GM19468 (cell line): Measurements from ENCODE around the gene ERFL.

ENCODE experiments used
- ATAC-seq: cut with Tn5 transposase; IDR thresholded peaks from one replicate; pipeline ENCODE4 v1.9.1; 2021; ENCODE audit warnings: mild to moderate bottlenecking, moderate library complexity, moderate number of reproducible peaks; ENCODE audit not compliant: unreplicated experiment; ENCODE audit errors: extremely low read depth

The ERFL gene

DNA sequence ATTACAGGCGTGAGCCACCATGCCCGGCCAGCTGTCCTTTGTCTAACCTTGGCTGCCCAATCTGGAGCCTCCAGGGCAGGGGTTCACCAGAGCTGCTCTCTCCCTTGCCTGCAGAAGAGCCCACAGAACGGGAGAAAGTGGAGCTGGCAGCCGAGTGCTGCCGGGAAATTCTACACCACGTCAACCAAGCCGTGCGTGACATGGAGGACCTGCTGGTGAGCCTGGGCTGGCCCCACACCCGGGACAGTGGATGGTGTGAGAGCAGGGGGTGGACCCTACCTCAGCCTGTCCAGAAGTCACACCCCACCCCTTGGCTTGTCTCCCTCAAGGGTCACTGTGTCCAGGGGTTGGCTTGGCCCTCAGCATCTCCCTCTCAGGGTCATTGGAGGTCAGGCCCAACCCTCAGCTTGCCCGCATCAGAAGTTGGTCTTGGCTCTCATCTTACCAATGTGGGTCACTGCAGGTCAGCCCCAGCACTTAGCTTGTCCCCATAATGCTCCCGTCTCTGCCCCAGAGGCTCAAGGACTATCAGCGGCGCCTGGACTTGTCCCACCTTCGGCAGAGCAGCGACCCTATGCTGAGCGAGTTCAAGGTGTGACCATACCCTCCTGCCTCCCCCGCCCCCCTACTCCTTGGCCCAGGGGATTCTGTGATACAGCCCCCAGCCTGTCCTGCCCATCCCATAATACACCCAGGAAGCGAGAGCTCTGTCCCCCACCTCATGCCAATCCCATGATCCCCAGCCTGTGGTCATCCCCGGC, 24.9 kb downstream of the ERFL start:
- no peak for ATAC-seq

DNA sequence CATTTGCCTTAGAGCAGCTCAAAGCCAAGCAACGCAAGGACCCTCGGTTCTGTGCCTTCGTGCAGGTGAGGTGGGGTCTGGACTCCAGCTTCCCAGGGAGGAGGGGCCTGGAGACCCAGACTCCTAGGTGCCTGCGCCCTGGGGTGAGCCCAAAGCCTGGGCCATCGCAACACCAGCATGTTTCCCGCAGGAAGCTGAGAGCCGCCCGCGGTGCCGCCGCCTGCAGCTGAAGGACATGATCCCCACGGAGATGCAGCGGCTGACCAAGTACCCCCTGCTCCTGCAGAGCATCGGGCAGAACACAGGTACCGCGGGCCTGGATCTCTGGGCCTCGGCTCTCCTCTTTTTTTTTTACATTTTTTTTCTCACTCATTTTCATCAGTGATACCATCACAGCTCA, 25.7 kb downstream of the ERFL start:
- ATAC-seq = no peak

GRCh38 chr19:41901707-41902360, 26.4 kb downstream of the ERFL start:
- ATAC-seq = no peak

- no peak for ATAC-seq
Measured at GRCh38 chr19:41898235-41898634, 30.0 kb downstream of the ERFL start.

- ATAC-seq = no peak
Measured at GRCh38 chr19:41897820-41898219, 30.4 kb downstream of the ERFL start.

GRCh38 chr19:41897181-41897580, 31.1 kb downstream of the ERFL start:
- ATAC-seq = no peak

GRCh38 chr19:41896581-41896942, 31.7 kb downstream of the ERFL start:
- no peak for ATAC-seq

DNA sequence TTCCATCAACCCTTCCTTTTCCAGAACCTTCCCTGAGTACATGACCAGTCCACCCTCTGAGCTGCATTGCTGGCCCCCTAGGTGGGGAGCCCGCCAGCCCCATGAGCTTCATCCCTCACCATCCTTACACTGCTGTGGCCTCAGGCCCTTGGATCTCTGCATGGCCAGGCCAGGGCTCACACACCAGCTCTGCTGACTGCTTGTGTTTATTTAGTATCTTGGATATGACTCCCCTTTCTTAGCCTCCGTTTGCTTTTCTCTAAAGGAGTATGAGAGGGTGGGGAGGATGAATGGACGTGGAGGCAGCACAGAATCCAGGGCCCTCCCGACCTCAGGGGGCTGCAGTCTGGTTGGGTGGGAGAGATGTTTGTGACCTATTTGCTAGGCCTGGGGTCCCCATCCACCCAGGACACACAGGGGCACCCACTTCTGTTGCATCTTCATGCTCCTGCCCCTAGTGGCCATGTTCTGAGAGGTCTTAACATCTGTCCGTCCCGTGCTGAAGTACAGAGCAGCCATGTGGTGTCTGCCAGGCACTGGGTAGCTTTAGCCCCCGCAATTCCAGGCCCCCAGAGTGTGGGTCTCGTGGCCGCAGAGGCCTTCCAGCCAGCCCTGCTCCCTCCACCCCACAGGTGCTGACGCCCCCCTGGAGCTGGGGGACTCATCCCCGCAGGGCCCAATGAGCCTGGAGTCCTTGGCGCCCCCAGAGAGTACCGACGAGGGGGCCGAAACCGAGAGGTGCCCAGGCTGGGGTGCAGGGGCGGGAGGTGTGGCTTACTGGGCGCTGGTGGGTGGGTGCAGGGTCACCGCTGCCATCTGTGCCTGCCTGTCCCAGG, 32.3 kb downstream of the ERFL start:
- no peak for ATAC-seq

DNA sequence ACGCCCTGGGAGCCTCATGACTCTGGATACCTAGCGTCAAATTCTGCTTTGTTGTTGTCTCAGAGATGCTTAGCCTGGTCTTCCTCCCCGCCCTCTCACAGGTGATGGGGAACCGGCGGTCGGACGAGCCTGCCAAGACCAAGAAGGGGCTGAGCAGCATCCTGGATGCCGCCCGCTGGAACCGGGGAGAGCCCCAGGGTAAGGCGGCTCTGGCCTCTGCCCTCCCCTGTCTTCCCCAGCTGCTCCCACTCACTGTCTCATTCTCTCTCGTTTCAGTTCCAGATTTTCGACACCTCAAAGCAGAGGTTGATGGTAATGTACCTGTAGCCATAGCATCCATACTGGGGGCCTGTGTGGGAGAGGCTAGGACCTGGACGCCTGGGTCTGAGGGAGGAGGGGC, 33.9 kb downstream of the ERFL start:
- ATAC-seq = no peak

DNA sequence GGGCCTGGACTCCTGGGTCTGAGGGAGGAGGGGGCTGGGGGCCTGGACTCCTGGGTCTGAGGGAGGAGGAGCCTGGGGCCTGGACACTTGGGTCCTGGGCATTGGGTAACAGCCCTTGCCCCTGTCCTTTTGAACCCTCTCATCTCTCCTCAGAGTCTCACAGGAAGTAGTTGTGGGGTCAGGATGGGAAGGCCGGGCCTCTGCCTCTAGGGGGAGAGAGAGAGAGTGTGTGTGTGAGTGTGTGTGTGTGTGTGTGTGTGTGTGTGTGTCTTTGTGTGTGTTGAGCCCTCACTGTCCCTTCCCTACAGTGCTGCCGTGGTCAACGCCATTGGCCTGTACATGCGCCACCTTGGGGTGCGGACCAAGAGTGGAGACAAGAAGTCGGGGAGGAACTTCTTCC, 34.4 kb downstream of the ERFL start:
- ATAC-seq = no peak

DNA sequence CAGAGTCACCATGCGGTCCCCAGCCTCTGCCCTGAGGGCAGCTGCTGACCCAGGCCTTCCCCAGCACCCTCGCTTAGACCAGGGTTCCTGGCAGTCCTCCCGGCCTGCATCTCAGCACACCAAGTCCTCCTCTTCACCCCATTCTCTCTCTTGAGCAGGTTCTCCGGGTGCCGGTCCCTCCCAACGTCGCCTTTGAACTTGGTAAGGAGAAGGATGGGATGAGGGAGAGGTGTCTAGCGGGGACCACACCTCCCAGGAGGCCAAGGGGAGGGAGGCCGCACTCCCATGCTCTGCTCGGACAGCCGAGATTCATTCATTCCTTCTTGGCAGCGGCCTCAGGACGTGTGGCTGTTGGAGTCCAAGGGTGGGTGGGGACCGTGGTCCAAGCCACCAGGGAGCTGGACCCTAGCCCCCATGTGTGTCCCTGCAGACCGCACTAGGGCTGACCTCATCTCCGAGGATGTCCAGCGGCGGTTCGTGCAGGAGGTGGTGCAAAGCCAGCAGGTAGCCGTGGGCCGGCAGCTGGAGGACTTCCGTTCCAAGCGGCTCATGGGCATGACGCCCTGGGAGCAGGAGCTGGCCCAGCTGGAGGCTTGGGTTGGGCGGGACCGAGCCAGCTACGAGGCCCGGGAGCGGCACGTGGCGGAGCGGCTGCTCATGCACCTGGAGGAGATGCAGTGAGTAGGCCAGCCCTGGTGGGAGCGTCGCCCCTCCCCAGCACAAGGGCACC, 35.9 kb downstream of the ERFL start:
- no peak for ATAC-seq

DNA sequence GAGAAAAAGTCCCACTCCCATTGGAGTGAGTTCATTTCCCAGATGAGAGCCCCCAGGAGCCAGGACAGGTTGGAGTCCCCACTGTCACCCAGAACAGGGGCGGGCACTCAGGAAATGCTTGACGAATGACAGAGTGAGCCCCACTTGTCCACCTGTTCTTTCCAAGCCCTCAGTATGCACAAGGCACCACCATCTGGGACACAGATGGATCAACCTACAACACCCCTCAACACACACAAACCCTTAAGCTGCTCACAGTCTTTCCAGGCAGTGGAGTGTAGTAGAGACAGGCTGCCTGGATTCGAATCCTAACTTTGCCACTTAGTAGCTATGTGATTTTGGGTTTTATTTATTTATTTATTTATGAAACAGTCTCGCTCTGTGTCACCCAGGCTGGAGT, 37.3 kb downstream of the ERFL start:
- ATAC-seq = no peak

DNA sequence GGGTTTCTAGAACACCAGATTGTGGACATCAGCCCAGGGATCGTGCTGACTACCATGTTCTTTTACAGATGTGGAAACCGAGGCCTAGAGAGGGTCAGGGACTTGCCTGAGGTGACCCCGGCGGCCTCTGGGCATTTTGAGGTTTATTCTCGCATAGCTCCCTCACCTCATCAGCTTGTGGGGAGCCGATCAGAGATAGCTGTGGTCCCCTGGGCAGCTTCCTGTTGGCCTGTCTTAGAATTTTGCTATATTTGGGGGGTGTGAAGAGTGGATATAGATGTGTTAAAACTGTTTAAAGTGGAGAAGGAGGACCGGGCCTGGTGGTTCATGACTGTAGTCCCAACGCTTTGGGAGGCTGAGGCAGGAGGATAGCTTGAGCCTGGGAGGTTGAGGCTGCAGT, 38.4 kb downstream of the ERFL start:
- no peak for ATAC-seq

DNA sequence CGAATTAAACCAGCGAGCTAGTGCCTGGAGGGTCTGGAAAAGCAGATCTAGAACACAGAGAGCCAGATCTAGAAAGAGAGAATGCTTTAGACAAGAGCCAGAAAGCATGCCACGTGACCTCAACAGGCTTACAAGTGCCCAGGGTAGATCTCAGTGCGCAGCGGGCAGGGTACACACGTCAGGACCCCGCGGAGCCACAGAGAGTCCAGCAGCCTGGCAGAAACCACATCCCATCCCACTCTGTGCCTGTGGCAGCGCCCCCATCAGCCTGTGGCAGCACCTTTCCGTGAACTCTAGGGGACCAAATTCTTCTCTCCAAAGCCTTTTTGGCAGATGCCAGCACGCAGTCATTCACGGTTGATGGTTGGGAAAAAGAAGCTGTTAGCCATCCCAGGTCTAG, 39.3 kb downstream of the ERFL start:
- no peak for ATAC-seq

DNA sequence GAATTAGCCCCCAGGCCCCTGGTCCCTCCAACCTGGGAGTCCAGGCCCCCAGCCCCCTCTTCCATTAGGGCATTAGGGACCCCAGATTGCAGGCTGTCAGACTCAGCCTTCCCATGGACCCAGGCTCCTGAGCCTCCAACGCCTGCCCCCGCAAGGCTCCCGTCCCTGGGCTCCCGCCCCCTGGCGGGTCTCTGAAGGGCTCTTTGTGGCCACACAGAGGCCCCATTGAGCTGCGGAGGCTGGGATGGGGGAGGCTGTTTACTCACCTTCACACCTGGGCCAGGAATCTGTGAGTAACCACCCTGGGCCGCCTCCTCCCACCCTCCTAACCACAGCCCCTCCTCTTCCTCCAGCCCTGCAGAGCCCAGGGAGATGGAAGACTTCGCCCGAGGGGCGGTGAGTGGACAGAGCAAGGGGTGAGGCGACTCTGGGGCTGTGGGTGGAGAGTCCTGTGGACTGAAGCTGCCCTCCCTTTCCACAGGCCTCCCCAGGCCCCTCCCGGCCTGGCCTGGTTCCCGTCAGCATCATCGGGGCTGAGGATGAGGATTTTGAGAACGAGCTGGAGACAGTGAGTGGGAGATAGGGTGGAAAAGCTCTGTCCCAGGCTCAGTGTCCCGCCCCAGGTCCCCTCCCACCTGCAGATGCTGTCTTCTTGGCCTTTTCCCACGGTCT, 40.4 kb downstream of the ERFL start:
- ATAC-seq = no peak

- no peak for ATAC-seq
Measured at GRCh38 chr19:41886761-41887710, 41.2 kb downstream of the ERFL start.

- ATAC-seq = peak; percentile 75
Measured at GRCh38 chr19:41883821-41884733, 44.2 kb downstream of the ERFL start.

DNA sequence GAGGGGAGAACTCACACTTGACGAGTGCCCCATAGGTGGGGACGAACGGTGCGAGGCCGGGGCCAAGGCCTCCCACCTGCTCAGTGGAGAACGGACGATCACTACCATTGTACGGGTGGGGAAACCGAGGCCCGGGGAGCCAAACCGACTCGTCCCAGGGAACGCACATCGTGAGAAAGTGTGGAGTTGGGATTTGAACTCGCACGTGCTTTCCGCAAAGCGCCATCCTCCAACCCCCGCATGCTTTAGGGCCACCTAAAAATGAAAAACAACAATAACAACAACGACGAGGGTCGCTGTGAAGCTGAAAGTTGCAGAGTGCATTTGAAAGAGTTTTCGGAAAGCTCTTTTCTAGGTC, 44.8 kb downstream of the ERFL start:
- no peak for ATAC-seq
